OCI-LY7 (cell line): ENCODE results near the gene ZNF280A.

Experiments
- CTCF ChIP-seq: fragments of 200-600 bp; sonication (generic); conservative IDR thresholded peaks from 2 replicates; pipeline ENCODE4 v1.5.1; 2014; ENCODE audit warnings: mild to moderate bottlenecking, antibody characterized with exemption, low read length, moderate library complexity, mixed read lengths
- EZH2phosphoT487 ChIP-seq: fragments of 200-600 bp; sonication (generic); IDR thresholded peaks from 2 replicates; pipeline ENCODE4 v1.6.1; 2018; ENCODE audit warnings: low read depth, borderline replicate concordance, mild to moderate bottlenecking, mixed run types, antibody characterized with exemption, low read length, moderate library complexity, mixed read lengths

GRCh38 chr22:22531770-22532546 is 11.9 kb upstream of the ZNF280A start:
- TF ChIP-seq CTCF (no peak), EZH2phosphoT487 (no peak)
